Nephron (organoid): ENCODE results near the gene HDAC7.

Experiments
- H3K27ac Mint-ChIP-seq, 3 experiments: 2 replicates each; pipeline ENCODE4 v1.8.0; 2020; ENCODE audit warnings: mixed read lengths in 3 of 3, mild to moderate bottlenecking in 2 of 3, moderate library complexity in 1 of 3
- H3K27me3 Mint-ChIP-seq: 2 replicates; pipeline ENCODE4 v1.8.0; 2021; ENCODE audit warnings: low read depth, mild to moderate bottlenecking, moderate library complexity, mixed read lengths
- H3K36me3 Mint-ChIP-seq: 2 replicates; pipeline ENCODE4 v1.8.0; 2020; ENCODE audit warnings: low read depth, mixed read lengths
- H3K4me1 Mint-ChIP-seq: 2 replicates; pipeline ENCODE4 v1.8.0; 2020; ENCODE audit warnings: mixed read lengths
- H3K4me3 Mint-ChIP-seq, 3 experiments: 2 replicates each; pipeline ENCODE4 v1.8.0; 2020; ENCODE audit warnings: mild to moderate bottlenecking in 3 of 3, mixed read lengths in 3 of 3, moderate library complexity in 2 of 3
- H3K9me3 Mint-ChIP-seq: 2 replicates; pipeline ENCODE4 v1.8.0; 2020; ENCODE audit warnings: mixed read lengths
- CTCF ChIP-seq, 3 experiments: fragments of 200-600 bp; sonication (generic); IDR thresholded peaks; one replicate each; pipeline ENCODE4 v1.5.0; 2021; ENCODE audit warnings: antibody characterized with exemption in 3 of 3; ENCODE audit not compliant: unreplicated experiment in 3 of 3

HDAC7 gene

GRCh38 chr12:47852096-47852571 lies 32.4 kb upstream of the HDAC7 start:
- Mint-ChIP-seq H3K27ac (peak overlapping the region; percentile 57 to 90 (median 58)), H3K4me3 (no peak overlapping the region), H3K9me3 (no peaks in the 10 kb centered on the region), H3K27me3 (no peaks in the 10 kb centered on the region), H3K36me3 (no peaks in the 10 kb centered on the region), H3K4me1 (peaks cover 26% of the 10 kb centered on the region)
- no peak for TF ChIP-seq CTCF (IDR thresholded peaks at IDR 0.05; ENCODE audit: unreplicated experiment in 3 of 3)

- H3K36me3 Mint-ChIP-seq: no peaks in the 10 kb centered on the region
- no peaks in the 10 kb centered on the region for H3K27me3 Mint-ChIP-seq
- H3K4me1 Mint-ChIP-seq: peaks cover 26% of the 10 kb centered on the region
- H3K27ac Mint-ChIP-seq: peak overlapping the region; percentile 57 to 90 (median 58)
- no peak for TF ChIP-seq CTCF (IDR thresholded peaks at IDR 0.05; ENCODE audit: unreplicated experiment in 3 of 3)
- no peaks in the 10 kb centered on the region for H3K9me3 Mint-ChIP-seq
- no peak overlapping the region for H3K4me3 Mint-ChIP-seq
These were observed 31.7 kb upstream of the HDAC7 start for GRCh38 chr12:47851303-47851952.

- Mint-ChIP-seq H3K36me3 (no peaks in the 10 kb centered on the region), H3K4me1 (peaks cover 26% of the 10 kb centered on the region), H3K4me3 (no peak overlapping the region), H3K27ac (no peak overlapping the region), H3K9me3 (no peaks in the 10 kb centered on the region), H3K27me3 (no peaks in the 10 kb centered on the region)
- TF ChIP-seq CTCF (IDR thresholded peaks at IDR 0.05; ENCODE audit: unreplicated experiment in 3 of 3): no peak
These were observed 30.7 kb upstream of the HDAC7 start for GRCh38 chr12:47850153-47851084.

GRCh38 chr12:47849261-47849660 lies 29.6 kb upstream of the HDAC7 start:
- no peaks in the 10 kb centered on the region for H3K36me3 Mint-ChIP-seq
- H3K27ac Mint-ChIP-seq: no peak overlapping the region
- no peak for TF ChIP-seq CTCF (IDR thresholded peaks at IDR 0.05; ENCODE audit: unreplicated experiment in 3 of 3)
- H3K9me3 Mint-ChIP-seq: no peaks in the 10 kb centered on the region
- peaks cover 8% of the 10 kb centered on the region for H3K27me3 Mint-ChIP-seq
- no peak overlapping the region for H3K4me3 Mint-ChIP-seq
- H3K4me1 Mint-ChIP-seq: peaks cover 31% of the 10 kb centered on the region

GRCh38 chr12:47848853-47849252 lies 29.1 kb upstream of the HDAC7 start:
- Mint-ChIP-seq H3K27me3 (peaks cover 8% of the 10 kb centered on the region), H3K4me1 (peaks cover 31% of the 10 kb centered on the region), H3K27ac (no peak overlapping the region), H3K36me3 (no peaks in the 10 kb centered on the region), H3K9me3 (no peaks in the 10 kb centered on the region), H3K4me3 (no peak overlapping the region)
- TF ChIP-seq CTCF (IDR thresholded peaks at IDR 0.05; ENCODE audit: unreplicated experiment in 3 of 3): no peak
